HEK293 (cell line): ENCODE measurements around the gene MZB1.

ENCODE experiments used
- CTCF ChIP-seq: fragments of 450-650 bp; formaldehyde crosslinking; IDR thresholded peaks from 2 replicates; pipeline ENCODE4 v1.5.1; 2016; ENCODE audit warnings: missing biosample characterization, missing genetic modification characterization
- REST ChIP-seq: fragments of 450-650 bp; formaldehyde crosslinking; IDR thresholded peaks from 2 replicates; pipeline ENCODE4 v1.5.1; 2016; ENCODE audit warnings: missing biosample characterization, missing genetic modification characterization
- ZFHX2 ChIP-seq: fragments of 450-650 bp; formaldehyde crosslinking; conservative IDR thresholded peaks from 2 replicates; pipeline ENCODE4 v1.5.1; 2016; ENCODE audit warnings: missing biosample characterization, missing genetic modification characterization
- ZNF112 ChIP-seq: fragments of 450-650 bp; formaldehyde crosslinking; IDR thresholded peaks from 2 replicates; pipeline ENCODE4 v1.5.0; 2017; ENCODE audit warnings: missing biosample characterization, missing genetic modification characterization

- TF ChIP-seq ZNF112 (tag by site-specific recombination) (no peak), CTCF (tag by site-specific recombination) (no peak), REST (tag by site-specific recombination) (no peak), ZFHX2 (tag by site-specific recombination) (no peak)
These were observed 31.6 kb downstream of the MZB1 start for GRCh38 chr5:139358064-139358463.
